Mesothelial cell of epicardium (in vitro differentiated cells): ENCODE results near the gene CRKL. TPM values are rescaled to one million over a fixed set of nuclear protein-coding genes. Genes with fewer than 3 reads are reported as not detected.

ENCODE experiments used
- DNase-seq, 2 experiments: peaks; one replicate each; pipeline ENCODE4 v3.0.0; 2021; ENCODE audit warnings: low spot score in 2 of 2; ENCODE audit not compliant: unreplicated experiment in 2 of 2
- H3K27ac Mint-ChIP-seq: 2 replicates; pipeline ENCODE4 v1.8.0; 2021; ENCODE audit warnings: mixed read lengths
- H3K27me3 Mint-ChIP-seq: 2 replicates; pipeline ENCODE4 v1.8.0; 2021; ENCODE audit warnings: low read depth, mixed read lengths
- H3K36me3 Mint-ChIP-seq: 2 replicates; pipeline ENCODE4 v1.8.0; 2021; ENCODE audit warnings: mixed read lengths
- H3K4me1 Mint-ChIP-seq: 2 replicates; pipeline ENCODE4 v1.8.0; 2021; ENCODE audit warnings: mixed read lengths
- H3K4me3 Mint-ChIP-seq: 2 replicates; pipeline ENCODE4 v1.8.0; 2021; ENCODE audit warnings: mild to moderate bottlenecking, moderate library complexity, mixed read lengths
- H3K9me3 Mint-ChIP-seq: 2 replicates; pipeline ENCODE4 v1.8.0; 2021; ENCODE audit warnings: mixed read lengths
- total RNA-seq: library from RNA; stranded (reverse); gene quantifications from 3 replicates; pipeline ENCODE4 v1.2.1, GENCODE V29; 2021
- TF ChIP-seq, protein P1 (sequence below): fragments of 200-600 bp; sonication (generic); IDR thresholded peaks from one replicate; pipeline ENCODE4 v1.5.0; 2021; ENCODE audit warnings: antibody characterized with exemption; ENCODE audit not compliant: unreplicated experiment

Gene CRKL
- total RNA-seq, 1 donor from 2014 or later: 75.1 TPM

- Mint-ChIP-seq H3K36me3 (peaks cover 28% of the 10 kb centered on the region), H3K4me1 (no peaks in the 10 kb centered on the region), H3K4me3 (no peak overlapping the region), H3K9me3 (no peaks in the 10 kb centered on the region), H3K27me3 (no peaks in the 10 kb centered on the region), H3K27ac (no peak overlapping the region)
- TF ChIP-seq, protein P1, sequence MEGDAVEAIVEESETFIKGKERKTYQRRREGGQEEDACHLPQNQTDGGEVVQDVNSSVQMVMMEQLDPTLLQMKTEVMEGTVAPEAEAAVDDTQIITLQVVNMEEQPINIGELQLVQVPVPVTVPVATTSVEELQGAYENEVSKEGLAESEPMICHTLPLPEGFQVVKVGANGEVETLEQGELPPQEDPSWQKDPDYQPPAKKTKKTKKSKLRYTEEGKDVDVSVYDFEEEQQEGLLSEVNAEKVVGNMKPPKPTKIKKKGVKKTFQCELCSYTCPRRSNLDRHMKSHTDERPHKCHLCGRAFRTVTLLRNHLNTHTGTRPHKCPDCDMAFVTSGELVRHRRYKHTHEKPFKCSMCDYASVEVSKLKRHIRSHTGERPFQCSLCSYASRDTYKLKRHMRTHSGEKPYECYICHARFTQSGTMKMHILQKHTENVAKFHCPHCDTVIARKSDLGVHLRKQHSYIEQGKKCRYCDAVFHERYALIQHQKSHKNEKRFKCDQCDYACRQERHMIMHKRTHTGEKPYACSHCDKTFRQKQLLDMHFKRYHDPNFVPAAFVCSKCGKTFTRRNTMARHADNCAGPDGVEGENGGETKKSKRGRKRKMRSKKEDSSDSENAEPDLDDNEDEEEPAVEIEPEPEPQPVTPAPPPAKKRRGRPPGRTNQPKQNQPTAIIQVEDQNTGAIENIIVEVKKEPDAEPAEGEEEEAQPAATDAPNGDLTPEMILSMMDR: no peak
- no peak for DNase-seq
These were observed 39.5 kb upstream of the CRKL start for GRCh38 chr22:20877715-20878114.

DNA sequence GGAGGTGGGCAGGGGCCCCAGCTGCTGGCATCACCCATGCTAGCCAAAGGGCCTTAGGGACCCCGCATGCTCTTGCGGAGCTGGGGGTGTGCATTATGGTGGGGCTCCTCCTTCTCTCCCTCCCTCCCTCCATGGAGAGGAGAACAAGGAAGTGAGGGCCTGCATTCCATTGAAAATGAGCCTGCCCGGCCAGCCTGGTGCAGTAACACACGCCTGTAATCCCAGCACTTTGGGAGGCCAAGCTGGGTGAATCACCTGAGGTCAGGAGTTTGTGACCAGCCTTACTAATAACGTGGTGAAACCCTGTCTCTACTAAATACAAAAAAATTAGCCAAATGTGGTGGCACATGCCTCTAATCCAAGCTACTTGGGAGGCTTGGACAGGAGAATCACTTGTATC, 36.0 kb upstream of the CRKL start:
- Mint-ChIP-seq H3K9me3 (no peaks in the 10 kb centered on the region), H3K4me1 (peaks cover 4% of the 10 kb centered on the region), H3K4me3 (no peak overlapping the region), H3K36me3 (peaks cover 29% of the 10 kb centered on the region), H3K27me3 (no peaks in the 10 kb centered on the region), H3K27ac (no peak overlapping the region)
- DNase-seq: no peak
- TF ChIP-seq, protein P1: no peak

- Mint-ChIP-seq H3K36me3 (peaks cover 25% of the 10 kb centered on the region), H3K4me1 (peaks cover 4% of the 10 kb centered on the region), H3K4me3 (no peak overlapping the region), H3K9me3 (no peaks in the 10 kb centered on the region), H3K27ac (no peak overlapping the region), H3K27me3 (no peaks in the 10 kb centered on the region)
- TF ChIP-seq, protein P1: no peak
- DNase-seq: no peak
These were observed 35.1 kb upstream of the CRKL start for GRCh38 chr22:20881869-20882815.

DNA sequence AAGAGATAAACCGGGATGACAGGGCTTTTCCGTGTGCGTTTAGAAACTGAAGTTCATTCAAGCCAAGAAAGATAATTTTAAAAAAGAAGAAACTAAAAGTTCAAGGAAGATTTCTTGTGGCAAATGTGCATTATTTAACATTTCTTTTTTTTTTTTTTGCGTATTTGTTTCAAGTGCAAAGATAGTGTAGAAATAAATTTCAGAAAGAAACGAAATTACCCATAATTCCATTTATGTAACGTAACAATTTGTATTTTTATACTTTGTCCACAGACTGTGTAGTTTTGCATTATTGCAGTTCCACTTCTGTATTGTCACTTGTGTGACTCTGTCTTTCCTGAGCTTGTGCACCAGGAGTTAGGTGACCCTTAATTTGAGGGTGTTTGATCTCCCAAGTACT, 34.4 kb upstream of the CRKL start:
- peaks cover 4% of the 10 kb centered on the region for H3K4me1 Mint-ChIP-seq
- H3K27ac Mint-ChIP-seq: no peak overlapping the region
- no peaks in the 10 kb centered on the region for H3K9me3 Mint-ChIP-seq
- H3K36me3 Mint-ChIP-seq: peaks cover 29% of the 10 kb centered on the region
- no peak overlapping the region for H3K4me3 Mint-ChIP-seq
- DNase-seq: no peak
- H3K27me3 Mint-ChIP-seq: no peaks in the 10 kb centered on the region
- TF ChIP-seq, protein P1: no peak

- Mint-ChIP-seq H3K27me3 (no peaks in the 10 kb centered on the region), H3K4me1 (peaks cover 4% of the 10 kb centered on the region), H3K36me3 (peaks cover 37% of the 10 kb centered on the region), H3K4me3 (no peak overlapping the region), H3K9me3 (no peaks in the 10 kb centered on the region), H3K27ac (no peak overlapping the region)
- DNase-seq: no peak
- TF ChIP-seq, protein P1: no peak
These were observed 32.8 kb upstream of the CRKL start for GRCh38 chr22:20884454-20884853.
